HEK293 (cell line): ENCODE data around the gene STPG3.

Source experiments
- OSR2 ChIP-seq: fragments of 450-650 bp; formaldehyde crosslinking; IDR thresholded peaks from 2 replicates; pipeline ENCODE4 v1.5.1; 2016; ENCODE audit warnings: missing biosample characterization, missing genetic modification characterization
- ZBTB21 ChIP-seq: fragments of 450-650 bp; formaldehyde crosslinking; IDR thresholded peaks from 2 replicates; pipeline ENCODE4 v1.5.1; 2017; ENCODE audit warnings: missing biosample characterization, missing genetic modification characterization
- ZNF19 ChIP-seq: fragments of 450-650 bp; formaldehyde crosslinking; IDR thresholded peaks from 2 replicates; pipeline ENCODE4; 2016; ENCODE audit warnings: missing biosample characterization, missing genetic modification characterization, low read depth
- ZNF274 ChIP-seq, 2 experiments: fragments of 200-500 bp in 1 of 2; fragments of 450-650 bp in 1 of 2; sonication (Bioruptor generic) in 1 of 2; formaldehyde crosslinking in 1 of 2; IDR thresholded peaks; 2 replicates each; pipeline versions ENCODE4 v1.5.1 to v1.6.1; 2014 to 2016; ENCODE audit warnings: borderline replicate concordance in 1 of 2, inconsistent platforms in 1 of 2, low read length in 1 of 2, missing biosample characterization in 1 of 2, missing genetic modification characterization in 1 of 2
- ZNF549 ChIP-seq: fragments of 450-650 bp; IDR thresholded peaks from 2 replicates; pipeline ENCODE4 v1.5.1; 2018; ENCODE audit warnings: missing biosample characterization, missing genetic modification characterization, mild to moderate bottlenecking, inconsistent platforms, moderate library complexity
- ZNF626 ChIP-seq: fragments of 450-650 bp; sonication (Bioruptor Pico); formaldehyde crosslinking; IDR thresholded peaks from 2 replicates; pipeline ENCODE4 v1.5.1; 2018; ENCODE audit warnings: missing biosample characterization, missing genetic modification characterization, inconsistent platforms
- ZNF777 ChIP-seq: fragments of 450-650 bp; formaldehyde crosslinking; IDR thresholded peaks from 2 replicates; pipeline ENCODE4 v1.5.1; 2017; ENCODE audit warnings: missing biosample characterization, missing genetic modification characterization, borderline replicate concordance
- TF ChIP-seq, protein P1 (sequence below): fragments of 450-650 bp; formaldehyde crosslinking; IDR thresholded peaks from 2 replicates; pipeline ENCODE4 v1.5.1; 2016; ENCODE audit warnings: missing biosample characterization, missing genetic modification characterization
- TF ChIP-seq, protein P2 (sequence below): fragments of 450-650 bp; IDR thresholded peaks from 2 replicates; pipeline ENCODE4 v1.5.1; 2018; ENCODE audit warnings: missing biosample characterization, missing genetic modification characterization

DNA sequence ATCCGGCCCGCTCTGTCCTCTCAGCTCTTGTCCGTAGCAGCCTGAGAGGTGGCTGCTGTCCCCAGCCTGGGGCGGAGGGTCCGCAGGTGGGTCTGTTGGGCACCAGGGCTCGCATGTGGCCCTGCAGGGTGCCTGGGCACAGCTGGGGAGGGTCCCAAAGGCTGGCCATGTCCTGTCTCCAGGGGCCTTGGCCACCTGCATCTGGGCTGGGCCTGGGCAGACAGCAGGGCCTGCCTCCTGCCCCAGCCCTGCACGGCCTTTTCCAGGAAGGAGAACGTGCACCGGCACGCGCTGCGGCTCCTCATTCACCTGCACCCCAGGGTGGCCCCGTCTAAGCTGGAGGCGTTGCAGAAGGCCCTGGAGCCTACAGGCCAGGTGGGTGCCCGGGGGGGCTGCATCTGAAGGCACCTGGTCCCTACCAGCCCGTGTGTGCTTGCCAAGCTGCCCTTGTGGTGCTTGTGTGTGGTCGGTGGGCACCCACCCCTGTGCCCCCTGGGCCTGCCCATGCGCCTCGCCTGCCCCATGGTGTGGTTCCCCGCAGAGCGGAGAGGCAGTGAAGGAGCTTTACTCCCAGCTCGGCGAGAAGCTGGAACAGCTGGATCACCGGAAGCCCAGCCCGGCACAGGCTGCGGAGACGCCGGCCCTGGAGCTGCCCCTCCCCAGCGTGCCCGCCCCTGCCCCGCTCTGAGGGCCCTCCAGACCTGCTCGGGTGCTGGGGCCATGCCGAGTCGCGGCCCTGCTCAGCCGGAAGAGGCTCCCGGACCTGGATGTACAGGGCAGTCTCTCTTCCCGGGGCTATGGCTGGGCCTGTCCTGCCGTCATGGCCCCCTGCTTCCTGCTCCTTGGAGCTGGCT lies 21.4 kb downstream of the STPG3 start:
- TF ChIP-seq OSR2 = no peak
- no peak for TF ChIP-seq ZNF626 (tag by site-specific recombination)
- TF ChIP-seq, protein P1, sequence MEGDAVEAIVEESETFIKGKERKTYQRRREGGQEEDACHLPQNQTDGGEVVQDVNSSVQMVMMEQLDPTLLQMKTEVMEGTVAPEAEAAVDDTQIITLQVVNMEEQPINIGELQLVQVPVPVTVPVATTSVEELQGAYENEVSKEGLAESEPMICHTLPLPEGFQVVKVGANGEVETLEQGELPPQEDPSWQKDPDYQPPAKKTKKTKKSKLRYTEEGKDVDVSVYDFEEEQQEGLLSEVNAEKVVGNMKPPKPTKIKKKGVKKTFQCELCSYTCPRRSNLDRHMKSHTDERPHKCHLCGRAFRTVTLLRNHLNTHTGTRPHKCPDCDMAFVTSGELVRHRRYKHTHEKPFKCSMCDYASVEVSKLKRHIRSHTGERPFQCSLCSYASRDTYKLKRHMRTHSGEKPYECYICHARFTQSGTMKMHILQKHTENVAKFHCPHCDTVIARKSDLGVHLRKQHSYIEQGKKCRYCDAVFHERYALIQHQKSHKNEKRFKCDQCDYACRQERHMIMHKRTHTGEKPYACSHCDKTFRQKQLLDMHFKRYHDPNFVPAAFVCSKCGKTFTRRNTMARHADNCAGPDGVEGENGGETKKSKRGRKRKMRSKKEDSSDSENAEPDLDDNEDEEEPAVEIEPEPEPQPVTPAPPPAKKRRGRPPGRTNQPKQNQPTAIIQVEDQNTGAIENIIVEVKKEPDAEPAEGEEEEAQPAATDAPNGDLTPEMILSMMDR (tag by site-specific recombination) = no peak
- no peak for TF ChIP-seq ZNF777 (tag by site-specific recombination)
- TF ChIP-seq, protein P2, sequence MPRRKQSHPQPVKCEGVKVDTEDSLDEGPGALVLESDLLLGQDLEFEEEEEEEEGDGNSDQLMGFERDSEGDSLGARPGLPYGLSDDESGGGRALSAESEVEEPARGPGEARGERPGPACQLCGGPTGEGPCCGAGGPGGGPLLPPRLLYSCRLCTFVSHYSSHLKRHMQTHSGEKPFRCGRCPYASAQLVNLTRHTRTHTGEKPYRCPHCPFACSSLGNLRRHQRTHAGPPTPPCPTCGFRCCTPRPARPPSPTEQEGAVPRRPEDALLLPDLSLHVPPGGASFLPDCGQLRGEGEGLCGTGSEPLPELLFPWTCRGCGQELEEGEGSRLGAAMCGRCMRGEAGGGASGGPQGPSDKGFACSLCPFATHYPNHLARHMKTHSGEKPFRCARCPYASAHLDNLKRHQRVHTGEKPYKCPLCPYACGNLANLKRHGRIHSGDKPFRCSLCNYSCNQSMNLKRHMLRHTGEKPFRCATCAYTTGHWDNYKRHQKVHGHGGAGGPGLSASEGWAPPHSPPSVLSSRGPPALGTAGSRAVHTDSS (tag by site-specific recombination) = no peak
- TF ChIP-seq ZBTB21 (tag by site-specific recombination) = no peak
- no peak for TF ChIP-seq ZNF19
- no peak for TF ChIP-seq ZNF549 (tag by site-specific recombination)
- TF ChIP-seq ZNF274 (IDR thresholded peaks at IDR 0.05; ENCODE audit: low read length) = no peak
- no peak for TF ChIP-seq ZNF274 (tag by site-specific recombination; IDR thresholded peaks at IDR 0.05; ENCODE audit: borderline replicate concordance)
